GM23248 (cell line): Measurements from ENCODE around the gene MED10. TPM values are rescaled to one million over a fixed set of nuclear protein-coding genes. Genes with fewer than 3 reads are reported as not detected.

ENCODE experiments used
- DNase-seq: peaks from one replicate; pipeline ENCODE4 v3.0.0-alpha.2; 2015
- H2AFZ ChIP-seq: fragments of 200-600 bp; sonication (generic); 2 replicates; pipeline ENCODE4 v1.6.1; 2016; ENCODE audit warnings: antibody characterized with exemption
- H3F3A ChIP-seq: fragments of 200-600 bp; sonication (generic); 2 replicates; pipeline ENCODE4 v1.6.1; 2016; ENCODE audit warnings: mild to moderate bottlenecking, antibody characterized with exemption, mixed run types; ENCODE audit not compliant: insufficient read depth
- H3K27ac ChIP-seq: fragments of 200-600 bp; sonication (generic); 2 replicates; pipeline ENCODE4 v1.5.1; 2016; ENCODE audit warnings: mild to moderate bottlenecking
- H3K27me3 ChIP-seq: fragments of 200-600 bp; sonication (generic); replicated peaks from 2 replicates; pipeline ENCODE4 v1.6.1; 2016; ENCODE audit warnings: mild to moderate bottlenecking; ENCODE audit not compliant: insufficient read depth
- H3K36me3 ChIP-seq: fragments of 200-600 bp; sonication (generic); 2 replicates; pipeline ENCODE4 v1.6.1; 2016; ENCODE audit warnings: low read depth, mild to moderate bottlenecking
- H3K4me1 ChIP-seq: fragments of 200-600 bp; sonication (generic); 2 replicates; pipeline ENCODE4 v1.6.1; 2016; ENCODE audit warnings: mild to moderate bottlenecking; ENCODE audit not compliant: insufficient read depth
- H3K4me2 ChIP-seq: fragments of 200-600 bp; sonication (generic); one replicate; pipeline ENCODE4 v1.6.1; 2016; ENCODE audit warnings: mild to moderate bottlenecking; ENCODE audit not compliant: unreplicated experiment
- H3K4me3 ChIP-seq: fragments of 200-600 bp; sonication (generic); 2 replicates; pipeline ENCODE4 v1.5.1; 2016; ENCODE audit warnings: mild to moderate bottlenecking
- H3K79me2 ChIP-seq: fragments of 200-600 bp; sonication (generic); 2 replicates; pipeline ENCODE4 v1.6.1; 2016; ENCODE audit warnings: mild to moderate bottlenecking; ENCODE audit not compliant: insufficient read depth
- H3K9ac ChIP-seq: fragments of 200-600 bp; sonication (generic); 2 replicates; pipeline ENCODE4 v1.6.1; 2016; ENCODE audit warnings: mild to moderate bottlenecking
- H3K9me2 ChIP-seq: fragments of 200-600 bp; sonication (generic); 2 replicates; pipeline ENCODE4 v1.6.1; 2016; ENCODE audit warnings: mixed run types, mild to moderate bottlenecking, moderate library complexity; ENCODE audit not compliant: insufficient read depth
- H3K9me3 ChIP-seq: fragments of 200-600 bp; sonication (generic); one replicate; pipeline ENCODE4 v1.6.1; 2017; ENCODE audit warnings: low read depth
- H4K20me1 ChIP-seq: fragments of 200-600 bp; sonication (generic); 2 replicates; pipeline ENCODE4 v1.6.0; 2016; ENCODE audit not compliant: insufficient read depth
- EZH2 ChIP-seq: fragments of 200-600 bp; sonication (generic); IDR thresholded peaks from 2 replicates; pipeline ENCODE4 v1.6.1; 2018; ENCODE audit warnings: antibody characterized with exemption, mild to moderate bottlenecking; ENCODE audit not compliant: insufficient read depth, poor library complexity, severe bottlenecking
- EZH2phosphoT487 ChIP-seq: fragments of 200-600 bp; sonication (generic); IDR thresholded peaks from 2 replicates; pipeline ENCODE4 v1.6.1; 2018; ENCODE audit warnings: antibody characterized with exemption, moderate library complexity, mild to moderate bottlenecking, low read depth; ENCODE audit not compliant: insufficient read depth
- WGBS, 2 experiments: methylation state at CpG; one replicate each; pipeline ENCODE4 v1.1.6; 2015 to 2017; ENCODE audit warnings: low lambda C conversion rate in 2 of 2, low coverage in 1 of 2; ENCODE audit errors: missing lambda C conversion rate in 2 of 2; 5-methylcytosine and 5-hydroxymethylcytosine counted together
- in situ Hi-C: fragments of 300-500 bp; cut with MboI; formaldehyde crosslinking; loops from 2 replicates; pipeline ENCODE4 v1.15.0; 2020
- polyA plus RNA-seq: library from polyadenylated mRNA; unstranded; fragments of >200 nt; fragmentation: Nextera tagmentation; extraction: Ambion mirVana; gene quantifications from 2 replicates; pipeline ENCODE4 v1.2.1, GENCODE V29; 2016
- total RNA-seq: library from RNA; depleted of rRNA; stranded (reverse); fragments of >200 nt; shearing (Covaris generic); gene quantifications from 2 replicates; pipeline ENCODE4 v1.2.3, GENCODE V29; 2014

The MED10 gene
- total and polyA plus RNA-seq, 2 experiments from 2014 or later = 27.2 to 117 TPM

DNA sequence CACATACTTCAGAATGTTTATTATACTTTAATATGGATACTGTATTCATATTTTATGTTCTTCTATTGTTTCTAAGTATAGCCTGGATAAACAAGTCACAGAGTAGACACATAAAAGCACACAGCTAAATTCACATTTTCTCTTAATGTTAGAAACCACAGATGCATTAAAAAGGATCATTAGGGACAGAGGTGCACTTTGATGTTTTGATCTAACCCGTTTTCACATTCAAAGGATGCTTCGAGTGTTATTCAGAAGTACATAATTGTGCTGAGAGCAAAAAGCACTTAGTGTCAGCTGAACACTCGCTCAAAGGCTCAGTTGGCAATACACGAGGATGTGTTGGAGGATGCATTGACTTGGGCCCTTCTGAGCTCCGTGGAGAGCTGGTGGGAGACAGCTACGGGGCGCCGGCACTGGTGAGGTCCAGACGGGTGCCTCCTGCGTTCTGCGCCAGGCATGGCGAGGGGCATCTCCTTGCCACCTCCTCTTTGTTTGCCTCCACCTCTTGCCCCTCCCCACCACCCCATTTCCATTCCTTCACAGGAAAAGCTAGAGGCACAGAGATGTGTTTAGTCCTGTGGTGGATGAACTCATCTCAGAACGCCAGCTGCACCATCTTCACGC, 35.5 kb downstream of the MED10 start:
- TF ChIP-seq EZH2 (no peak), EZH2phosphoT487 (no peak)
- Histone ChIP-seq H3K9ac (no peak overlapping the region), H3K4me3 (no peak overlapping the region), H3K9me2 (no peaks in the 10 kb centered on the region), H3K4me1 (no peaks in the 10 kb centered on the region), H3K79me2 (no peaks in the 10 kb centered on the region), H3K4me2 (no peak overlapping the region), H3F3A (no peaks in the 10 kb centered on the region), H2AFZ (no peak overlapping the region), H3K36me3 (no peaks in the 10 kb centered on the region), H3K27me3 (0 out of 2 replicates have a peak, but pooled peaks cover 3% of the 10 kb centered on the region), H3K27ac (no peak overlapping the region), H4K20me1 (no peaks in the 10 kb centered on the region), H3K9me3 (no peaks in the 10 kb centered on the region)
- WGBS, 2 experiments = 58 to 60% methylated on average over 14 of the region's 14 CpGs
- in situ Hi-C loops = no loop called here
- no peak for DNase-seq

DNA sequence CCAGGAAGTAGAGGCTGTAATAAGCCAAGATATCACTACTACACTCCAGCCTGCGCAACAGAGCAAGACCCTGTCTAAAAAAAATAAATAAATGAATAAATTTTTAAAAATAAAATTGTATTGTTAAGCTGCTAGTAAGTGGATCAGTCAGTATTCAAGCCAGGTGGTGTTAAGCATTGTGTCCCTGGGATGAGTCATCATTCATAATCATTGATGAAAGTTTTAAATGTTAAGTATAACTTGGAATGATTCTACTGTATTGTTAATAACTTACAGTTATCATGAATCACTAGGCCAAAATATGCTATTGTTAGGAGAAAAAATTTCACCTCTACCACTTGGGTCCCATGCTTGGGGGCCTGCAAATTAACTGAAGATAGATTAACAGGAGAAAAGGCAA, 38.2 kb downstream of the MED10 start:
- H3K4me2 ChIP-seq = no peak overlapping the region
- H3K9ac ChIP-seq = no peak overlapping the region
- no peaks in the 10 kb centered on the region for H3F3A ChIP-seq
- H3K36me3 ChIP-seq = no peaks in the 10 kb centered on the region
- no peak overlapping the region for H3K27ac ChIP-seq
- H3K4me1 ChIP-seq = no peaks in the 10 kb centered on the region
- 38 to 50% methylated on average over 1 of the region's 1 CpG for WGBS, 2 experiments
- H3K4me3 ChIP-seq = no peak overlapping the region
- no peaks in the 10 kb centered on the region for H3K79me2 ChIP-seq
- no peaks in the 10 kb centered on the region for H3K9me3 ChIP-seq
- no peak for DNase-seq
- in situ Hi-C loops = no loop called here
- no peak overlapping the region for H2AFZ ChIP-seq
- TF ChIP-seq EZH2phosphoT487 = no peak
- TF ChIP-seq EZH2 = no peak
- H3K27me3 ChIP-seq = 0 out of 2 replicates have a peak, but pooled peaks cover 3% of the 10 kb centered on the region
- no peaks in the 10 kb centered on the region for H4K20me1 ChIP-seq
- no peaks in the 10 kb centered on the region for H3K9me2 ChIP-seq

DNA sequence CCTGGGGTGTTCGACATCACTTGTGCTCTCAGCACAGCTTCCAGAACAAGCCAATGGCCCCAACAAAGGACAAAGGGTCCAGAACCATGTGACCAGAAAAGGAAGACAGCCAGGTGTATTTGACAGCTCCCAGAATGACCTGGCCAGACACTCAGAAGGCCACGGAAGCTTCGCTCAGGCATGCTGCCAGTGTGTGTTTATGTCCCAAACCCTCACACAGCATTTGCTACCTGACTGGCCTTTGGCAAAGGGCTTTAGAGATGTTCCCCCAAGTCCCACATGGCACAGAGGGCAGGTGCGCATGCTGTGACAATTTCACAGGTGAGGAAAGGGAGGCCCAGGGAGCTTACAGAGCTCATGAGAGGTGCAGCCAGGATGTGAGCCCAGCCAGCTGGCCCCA, 39.5 kb downstream of the MED10 start:
- Histone ChIP-seq H3K9me2 (no peaks in the 10 kb centered on the region), H3K36me3 (no peaks in the 10 kb centered on the region), H3K4me1 (no peaks in the 10 kb centered on the region), H3F3A (no peaks in the 10 kb centered on the region), H3K9ac (no peak overlapping the region), H3K4me3 (no peak overlapping the region), H3K4me2 (no peak overlapping the region), H3K27me3 (0 out of 2 replicates have a peak, but pooled peaks cover 3% of the 10 kb centered on the region), H4K20me1 (no peaks in the 10 kb centered on the region), H3K79me2 (no peaks in the 10 kb centered on the region), H3K27ac (no peak overlapping the region), H3K9me3 (no peaks in the 10 kb centered on the region), H2AFZ (no peak overlapping the region)
- no peak for DNase-seq
- in situ Hi-C loops = no loop called here
- 56 to 60% methylated on average over 4 of the region's 4 CpGs for WGBS, 2 experiments
- no peak for TF ChIP-seq EZH2
- TF ChIP-seq EZH2phosphoT487 = no peak

DNA sequence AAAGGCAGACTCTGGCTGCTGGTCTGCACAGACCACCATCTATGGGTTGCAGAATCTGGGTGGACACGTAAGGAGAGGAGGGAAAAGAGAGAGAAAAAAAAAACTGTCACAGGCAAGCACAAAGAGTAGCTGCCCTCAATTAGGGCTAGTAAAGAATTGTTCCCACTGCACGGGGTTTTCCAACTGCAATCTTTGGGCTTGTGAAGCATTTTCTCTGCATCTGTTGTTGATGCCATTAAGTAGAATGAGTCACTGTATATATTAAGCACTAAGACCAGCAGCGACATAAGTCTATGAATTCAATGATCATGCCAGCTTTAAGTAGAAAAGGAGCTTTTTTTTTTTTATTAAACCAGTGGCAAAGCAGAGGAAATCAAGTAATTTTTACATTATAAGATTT, 40.2 kb downstream of the MED10 start:
- Histone ChIP-seq H3K79me2 (no peaks in the 10 kb centered on the region), H3K27me3 (0 out of 2 replicates have a peak, but pooled peaks cover 3% of the 10 kb centered on the region), H3F3A (no peaks in the 10 kb centered on the region), H3K4me1 (no peaks in the 10 kb centered on the region), H2AFZ (no peak overlapping the region), H3K9ac (no peak overlapping the region), H3K27ac (no peak overlapping the region), H3K4me3 (no peak overlapping the region), H3K4me2 (no peak overlapping the region), H3K9me2 (no peaks in the 10 kb centered on the region), H3K9me3 (no peaks in the 10 kb centered on the region), H4K20me1 (no peaks in the 10 kb centered on the region), H3K36me3 (no peaks in the 10 kb centered on the region)
- 11 to 14% methylated on average over 3 of the region's 3 CpGs for WGBS, 2 experiments
- no peak for DNase-seq
- in situ Hi-C loops = no loop called here
- TF ChIP-seq EZH2phosphoT487 (no peak), EZH2 (no peak)
